ES-I3 (cell line): Measurements from ENCODE around the gene MT1G.
"Not testable (repeated sequence)": the region's sequence is repeated elsewhere in the genome, so short reads cannot be mapped to it uniquely, and the experiment has no call there.

ENCODE experiments used
- H3K36me3 ChIP-seq: 2 replicates; pipeline ENCODE4 v1.6.1; 2013; ENCODE audit warnings: mild to moderate bottlenecking, low read length, control low read depth, moderate library complexity; ENCODE audit not compliant: insufficient read depth
- H3K4me1 ChIP-seq: 2 replicates; pipeline ENCODE4 v1.6.1; 2013; ENCODE audit warnings: mild to moderate bottlenecking, control low read depth, low read length; ENCODE audit not compliant: insufficient read depth
- H3K9ac ChIP-seq: 2 replicates; pipeline ENCODE4 v1.6.1; 2013; ENCODE audit warnings: low read depth, mild to moderate bottlenecking, low read length, moderate library complexity
- H3K9me3 ChIP-seq: 2 replicates; pipeline ENCODE4 v1.6.1; 2013; ENCODE audit warnings: mild to moderate bottlenecking, low read length, moderate library complexity; ENCODE audit not compliant: control insufficient read depth, insufficient read depth

MT1G gene

GRCh38 chr16:56667581-56668571 is at the start of gene MT1G:
MT1G (minus strand) TSS chr16:56668065; CDS start chr16:56667993, 72 bp downstream.
- peak within 1 kb of the TSS; percentile 47 for H3K9ac ChIP-seq
- no peaks in the 10 kb centered on the region for H3K36me3 ChIP-seq
- peaks cover 8% of the 10 kb centered on the region for H3K4me1 ChIP-seq
- no peaks in the 10 kb centered on the region for H3K9me3 ChIP-seq

- not testable (repeated sequence) for H3K9me3 ChIP-seq, H3K4me1 ChIP-seq, H3K9ac ChIP-seq, H3K36me3 ChIP-seq
These were observed 49.7 kb upstream of the MT1G start for GRCh38 chr16:56717532-56717931.

GRCh38 chr16:56716761-56717160 is 48.9 kb upstream of the MT1G start:
- H3K36me3 ChIP-seq: no peaks in the 10 kb centered on the region
- no peak overlapping the region for H3K9ac ChIP-seq
- no peaks in the 10 kb centered on the region for H3K9me3 ChIP-seq
- H3K4me1 ChIP-seq: no peaks in the 10 kb centered on the region

GRCh38 chr16:56715126-56715525 is 47.3 kb upstream of the MT1G start:
- no peaks in the 10 kb centered on the region for H3K36me3 ChIP-seq
- H3K9ac ChIP-seq: no peak overlapping the region
- no peaks in the 10 kb centered on the region for H3K9me3 ChIP-seq
- no peaks in the 10 kb centered on the region for H3K4me1 ChIP-seq

GRCh38 chr16:56713794-56714193 is 45.9 kb upstream of the MT1G start:
- no peak overlapping the region for H3K9ac ChIP-seq
- 0 out of 2 replicates have a peak, but pooled peaks cover 1% of the 10 kb centered on the region for H3K4me1 ChIP-seq
- H3K9me3 ChIP-seq: no peaks in the 10 kb centered on the region
- no peaks in the 10 kb centered on the region for H3K36me3 ChIP-seq

- no peak overlapping the region for H3K9ac ChIP-seq
- peaks cover 6% of the 10 kb centered on the region for H3K4me1 ChIP-seq
- H3K36me3 ChIP-seq: no peaks in the 10 kb centered on the region
- no peaks in the 10 kb centered on the region for H3K9me3 ChIP-seq
These were observed 44.0 kb upstream of the MT1G start for GRCh38 chr16:56711862-56712261.

GRCh38 chr16:56710181-56710737 is 42.4 kb upstream of the MT1G start:
- H3K36me3 ChIP-seq: no peaks in the 10 kb centered on the region
- H3K9me3 ChIP-seq: no peaks in the 10 kb centered on the region
- peaks cover 6% of the 10 kb centered on the region for H3K4me1 ChIP-seq
- H3K9ac ChIP-seq: no peak overlapping the region

- Histone ChIP-seq H3K36me3 (no peaks in the 10 kb centered on the region), H3K9me3 (no peaks in the 10 kb centered on the region), H3K4me1 (peaks cover 6% of the 10 kb centered on the region), H3K9ac (no peak overlapping the region)
These were observed 41.7 kb upstream of the MT1G start for GRCh38 chr16:56709443-56710040.

GRCh38 chr16:56708525-56709442 is 40.9 kb upstream of the MT1G start:
- H3K4me1 ChIP-seq: peaks cover 6% of the 10 kb centered on the region
- H3K9ac ChIP-seq: no peak overlapping the region
- no peaks in the 10 kb centered on the region for H3K36me3 ChIP-seq
- H3K9me3 ChIP-seq: no peaks in the 10 kb centered on the region

- Histone ChIP-seq H3K4me1 (peaks cover 11% of the 10 kb centered on the region; the same call in 1 of the 2 replicates), H3K9me3 (no peaks in the 10 kb centered on the region), H3K9ac (no peak overlapping the region), H3K36me3 (no peaks in the 10 kb centered on the region)
These were observed 35.0 kb upstream of the MT1G start for GRCh38 chr16:56702836-56703235.

GRCh38 chr16:56701534-56701933 is 33.7 kb upstream of the MT1G start:
- H3K4me1 ChIP-seq: peaks cover 11% of the 10 kb centered on the region; the same call in 1 of the 2 replicates
- H3K36me3 ChIP-seq: no peaks in the 10 kb centered on the region
- H3K9ac ChIP-seq: no peak overlapping the region
- H3K9me3 ChIP-seq: no peaks in the 10 kb centered on the region

- Histone ChIP-seq H3K9me3 (no peaks in the 10 kb centered on the region), H3K36me3 (no peaks in the 10 kb centered on the region), H3K9ac (no peak overlapping the region), H3K4me1 (peaks cover 11% of the 10 kb centered on the region; the same call in 1 of the 2 replicates)
These were observed 32.8 kb upstream of the MT1G start for GRCh38 chr16:56700631-56701030.

- no peak overlapping the region for H3K9ac ChIP-seq
- peaks cover 11% of the 10 kb centered on the region; the same call in 1 of the 2 replicates for H3K4me1 ChIP-seq
- H3K36me3 ChIP-seq: no peaks in the 10 kb centered on the region
- H3K9me3 ChIP-seq: no peaks in the 10 kb centered on the region
These were observed 32.3 kb upstream of the MT1G start for GRCh38 chr16:56700195-56700594.
